Measurements from ENCODE around the gene ACE2. TPM values are rescaled to one million over a fixed set of nuclear protein-coding genes. Genes with fewer than 3 reads are reported as not detected.

The ACE2 gene
- total RNA-seq, 1 experiment from 2014 or later = not detected

DNA sequence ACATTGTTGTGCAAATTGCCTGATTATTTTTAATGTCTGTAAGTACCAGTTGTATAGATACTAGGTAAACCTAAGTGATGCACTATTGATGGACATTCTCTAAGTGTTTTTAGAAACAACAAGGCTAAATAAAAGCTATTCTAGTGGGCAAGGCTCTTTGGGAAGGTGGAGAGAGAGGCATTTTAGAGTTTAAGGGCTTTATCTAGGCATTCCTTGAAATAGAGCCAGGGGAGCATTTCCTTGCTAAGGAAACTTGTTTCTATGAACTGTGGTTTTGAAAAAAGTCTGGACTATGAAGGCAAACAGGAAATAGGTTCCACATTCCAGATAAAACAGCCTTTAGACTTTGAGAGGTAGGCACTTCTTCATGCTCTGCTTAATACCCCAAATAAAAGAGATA is 76.3 kb downstream of the ACE2 start (continued):
- TF ChIP-seq AFF4 (CRISPR knock-in tag; IDR thresholded peaks at IDR 0.05; ENCODE audit: borderline replicate concordance) (no peak), CREB1 (CRISPR knock-in tag; IDR thresholded peaks at IDR 0.05) (no peak), NR3C1 (CRISPR knock-in tag; conservative IDR thresholded peaks at IDR 0.05; ENCODE audit: low read depth) (no peak), ZNF416 (CRISPR knock-in tag; IDR thresholded peaks at IDR 0.05) (no peak), PRDM15 (CRISPR knock-in tag; IDR thresholded peaks at IDR 0.05) (no peak), NFE2L1 (CRISPR knock-in tag; IDR thresholded peaks at IDR 0.05) (no peak), ELF4 (CRISPR knock-in tag; IDR thresholded peaks at IDR 0.05; ENCODE audit: low read depth) (no peak), MXD4 (CRISPR knock-in tag; IDR thresholded peaks at IDR 0.05; ENCODE audit: borderline replicate concordance) (no peak)
- TF ChIP-seq, protein P1, sequence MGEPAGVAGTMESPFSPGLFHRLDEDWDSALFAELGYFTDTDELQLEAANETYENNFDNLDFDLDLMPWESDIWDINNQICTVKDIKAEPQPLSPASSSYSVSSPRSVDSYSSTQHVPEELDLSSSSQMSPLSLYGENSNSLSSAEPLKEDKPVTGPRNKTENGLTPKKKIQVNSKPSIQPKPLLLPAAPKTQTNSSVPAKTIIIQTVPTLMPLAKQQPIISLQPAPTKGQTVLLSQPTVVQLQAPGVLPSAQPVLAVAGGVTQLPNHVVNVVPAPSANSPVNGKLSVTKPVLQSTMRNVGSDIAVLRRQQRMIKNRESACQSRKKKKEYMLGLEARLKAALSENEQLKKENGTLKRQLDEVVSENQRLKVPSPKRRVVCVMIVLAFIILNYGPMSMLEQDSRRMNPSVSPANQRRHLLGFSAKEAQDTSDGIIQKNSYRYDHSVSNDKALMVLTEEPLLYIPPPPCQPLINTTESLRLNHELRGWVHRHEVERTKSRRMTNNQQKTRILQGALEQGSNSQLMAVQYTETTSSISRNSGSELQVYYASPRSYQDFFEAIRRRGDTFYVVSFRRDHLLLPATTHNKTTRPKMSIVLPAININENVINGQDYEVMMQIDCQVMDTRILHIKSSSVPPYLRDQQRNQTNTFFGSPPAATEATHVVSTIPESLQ (CRISPR knock-in tag; IDR thresholded peaks at IDR 0.05) = no peak
- TF ChIP-seq, protein P2, sequence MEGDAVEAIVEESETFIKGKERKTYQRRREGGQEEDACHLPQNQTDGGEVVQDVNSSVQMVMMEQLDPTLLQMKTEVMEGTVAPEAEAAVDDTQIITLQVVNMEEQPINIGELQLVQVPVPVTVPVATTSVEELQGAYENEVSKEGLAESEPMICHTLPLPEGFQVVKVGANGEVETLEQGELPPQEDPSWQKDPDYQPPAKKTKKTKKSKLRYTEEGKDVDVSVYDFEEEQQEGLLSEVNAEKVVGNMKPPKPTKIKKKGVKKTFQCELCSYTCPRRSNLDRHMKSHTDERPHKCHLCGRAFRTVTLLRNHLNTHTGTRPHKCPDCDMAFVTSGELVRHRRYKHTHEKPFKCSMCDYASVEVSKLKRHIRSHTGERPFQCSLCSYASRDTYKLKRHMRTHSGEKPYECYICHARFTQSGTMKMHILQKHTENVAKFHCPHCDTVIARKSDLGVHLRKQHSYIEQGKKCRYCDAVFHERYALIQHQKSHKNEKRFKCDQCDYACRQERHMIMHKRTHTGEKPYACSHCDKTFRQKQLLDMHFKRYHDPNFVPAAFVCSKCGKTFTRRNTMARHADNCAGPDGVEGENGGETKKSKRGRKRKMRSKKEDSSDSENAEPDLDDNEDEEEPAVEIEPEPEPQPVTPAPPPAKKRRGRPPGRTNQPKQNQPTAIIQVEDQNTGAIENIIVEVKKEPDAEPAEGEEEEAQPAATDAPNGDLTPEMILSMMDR (IDR thresholded peaks at IDR 0.05) = no peak

- no peak for ATAC-seq
- ChIA-PET CTCF (no interaction called here), POLR2A (no interaction called here)
- no peak overlapping the region for H3K27ac Mint-ChIP-seq
- H3K4me3 Mint-ChIP-seq = no peak overlapping the region
- TF ChIP-seq, protein P3, sequence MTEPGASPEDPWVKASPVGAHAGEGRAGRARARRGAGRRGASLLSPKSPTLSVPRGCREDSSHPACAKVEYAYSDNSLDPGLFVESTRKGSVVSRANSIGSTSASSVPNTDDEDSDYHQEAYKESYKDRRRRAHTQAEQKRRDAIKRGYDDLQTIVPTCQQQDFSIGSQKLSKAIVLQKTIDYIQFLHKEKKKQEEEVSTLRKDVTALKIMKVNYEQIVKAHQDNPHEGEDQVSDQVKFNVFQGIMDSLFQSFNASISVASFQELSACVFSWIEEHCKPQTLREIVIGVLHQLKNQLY (CRISPR knock-in tag; IDR thresholded peaks at IDR 0.05) = no peak
- no peak for TF ChIP-seq ZNF232 (CRISPR knock-in tag; IDR thresholded peaks at IDR 0.05)
- TF ChIP-seq, protein P1 (CRISPR knock-in tag; IDR thresholded peaks at IDR 0.05) = no peak
- TF ChIP-seq GTF2I (CRISPR knock-in tag; conservative IDR thresholded peaks at IDR 0.05) = no peak
- no peak for TF ChIP-seq SP1 (CRISPR knock-in tag; conservative IDR thresholded peaks at IDR 0.05)
- TF ChIP-seq ZNF425 (CRISPR knock-in tag; conservative IDR thresholded peaks at IDR 0.05) = no peak
- TF ChIP-seq PRRX2 (CRISPR knock-in tag; IDR thresholded peaks at IDR 0.05) = no peak
- TF ChIP-seq, protein P4, sequence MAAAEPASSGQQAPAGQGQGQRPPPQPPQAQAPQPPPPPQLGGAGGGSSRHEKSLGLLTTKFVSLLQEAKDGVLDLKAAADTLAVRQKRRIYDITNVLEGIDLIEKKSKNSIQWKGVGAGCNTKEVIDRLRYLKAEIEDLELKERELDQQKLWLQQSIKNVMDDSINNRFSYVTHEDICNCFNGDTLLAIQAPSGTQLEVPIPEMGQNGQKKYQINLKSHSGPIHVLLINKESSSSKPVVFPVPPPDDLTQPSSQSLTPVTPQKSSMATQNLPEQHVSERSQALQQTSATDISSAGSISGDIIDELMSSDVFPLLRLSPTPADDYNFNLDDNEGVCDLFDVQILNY (CRISPR knock-in tag; IDR thresholded peaks at IDR 0.05) = no peak
- no peaks in the 10 kb centered on the region for H3K9me3 Mint-ChIP-seq
- H3K4me1 Mint-ChIP-seq = no peaks in the 10 kb centered on the region
- H3K36me3 Mint-ChIP-seq = no peaks in the 10 kb centered on the region
- no peak for DNase-seq (ENCODE audit: low spot score)
- H3K27me3 Mint-ChIP-seq (ENCODE audit: low read depth) = no peaks in the 10 kb centered on the region
Observed at GRCh38 chrX:15523088-15523487, 77.7 kb downstream of the ACE2 start.
